ENCODE results near the gene TRIM24. TPM values are rescaled to one million over a fixed set of nuclear protein-coding genes. Genes with fewer than 3 reads are reported as not detected.

TRIM24 gene
- total RNA-seq, 1 experiment from 2014 or later, result 29.8 TPM

GRCh38 chr7:138442822-138443221 is 17.2 kb upstream of the TRIM24 start:
- Mint-ChIP-seq H3K4me3 (ENCODE audit: low read depth, unreplicated experiment) (no peak overlapping the region), H3K27me3 (ENCODE audit: unreplicated experiment) (no peaks in the 10 kb centered on the region), H3K4me1 (ENCODE audit: low read depth, unreplicated experiment) (no peaks in the 10 kb centered on the region), H3K36me3 (ENCODE audit: insufficient read depth, unreplicated experiment) (no peaks in the 10 kb centered on the region), H3K9me3 (ENCODE audit: low read depth, unreplicated experiment) (peaks cover 4% of the 10 kb centered on the region), H3K27ac (ENCODE audit: unreplicated experiment) (no peak overlapping the region)
- CTCF ChIA-PET, result no interaction called here
- no peak for DNase-seq
- BruUV-seq (replicated peaks), result no TSS peak
- TF ChIP-seq, protein P1, sequence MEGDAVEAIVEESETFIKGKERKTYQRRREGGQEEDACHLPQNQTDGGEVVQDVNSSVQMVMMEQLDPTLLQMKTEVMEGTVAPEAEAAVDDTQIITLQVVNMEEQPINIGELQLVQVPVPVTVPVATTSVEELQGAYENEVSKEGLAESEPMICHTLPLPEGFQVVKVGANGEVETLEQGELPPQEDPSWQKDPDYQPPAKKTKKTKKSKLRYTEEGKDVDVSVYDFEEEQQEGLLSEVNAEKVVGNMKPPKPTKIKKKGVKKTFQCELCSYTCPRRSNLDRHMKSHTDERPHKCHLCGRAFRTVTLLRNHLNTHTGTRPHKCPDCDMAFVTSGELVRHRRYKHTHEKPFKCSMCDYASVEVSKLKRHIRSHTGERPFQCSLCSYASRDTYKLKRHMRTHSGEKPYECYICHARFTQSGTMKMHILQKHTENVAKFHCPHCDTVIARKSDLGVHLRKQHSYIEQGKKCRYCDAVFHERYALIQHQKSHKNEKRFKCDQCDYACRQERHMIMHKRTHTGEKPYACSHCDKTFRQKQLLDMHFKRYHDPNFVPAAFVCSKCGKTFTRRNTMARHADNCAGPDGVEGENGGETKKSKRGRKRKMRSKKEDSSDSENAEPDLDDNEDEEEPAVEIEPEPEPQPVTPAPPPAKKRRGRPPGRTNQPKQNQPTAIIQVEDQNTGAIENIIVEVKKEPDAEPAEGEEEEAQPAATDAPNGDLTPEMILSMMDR (IDR thresholded peaks at IDR 0.05; ENCODE audit: unreplicated experiment), result no peak
- intact Hi-C loops (cut with micrococcal nuclease; ENCODE audit: unreplicated experiment), result no loop called here

GRCh38 chr7:138449580-138449979 is 10.5 kb upstream of the TRIM24 start:
- H3K4me1 Mint-ChIP-seq (ENCODE audit: low read depth, unreplicated experiment), result no peaks in the 10 kb centered on the region
- DNase-seq, result peak; percentile 4
- CTCF ChIA-PET, result no interaction called here
- no peak overlapping the region for H3K27ac Mint-ChIP-seq (ENCODE audit: unreplicated experiment)
- intact Hi-C loops (cut with micrococcal nuclease; ENCODE audit: unreplicated experiment), result no loop called here
- peaks cover 2% of the 10 kb centered on the region for H3K9me3 Mint-ChIP-seq (ENCODE audit: low read depth, unreplicated experiment)
- H3K27me3 Mint-ChIP-seq (ENCODE audit: unreplicated experiment), result no peaks in the 10 kb centered on the region
- TF ChIP-seq, protein P1 (IDR thresholded peaks at IDR 0.05; ENCODE audit: unreplicated experiment), result peak; percentile 19
- H3K36me3 Mint-ChIP-seq (ENCODE audit: insufficient read depth, unreplicated experiment), result no peaks in the 10 kb centered on the region
- no peak overlapping the region for H3K4me3 Mint-ChIP-seq (ENCODE audit: low read depth, unreplicated experiment)
- no TSS peak for BruUV-seq (replicated peaks)

DNA sequence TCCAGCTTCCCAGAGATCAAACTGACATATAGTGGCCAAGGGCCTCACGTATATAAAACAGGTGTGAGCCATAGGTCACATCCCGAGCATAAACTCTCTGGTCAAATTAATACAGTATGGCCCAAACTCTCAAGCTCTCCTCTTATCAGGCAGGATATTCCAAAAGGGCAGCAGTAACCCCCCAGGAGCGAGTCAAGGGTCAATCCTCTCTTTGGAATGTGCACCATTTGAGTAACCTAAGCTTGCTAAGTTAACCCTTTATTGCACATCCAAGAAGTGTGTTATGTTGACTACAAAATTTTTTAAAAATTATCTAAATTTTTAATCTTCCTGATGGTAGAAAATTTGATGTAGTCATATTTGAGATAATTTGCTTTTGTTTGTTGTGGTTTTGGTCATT is 4.5 kb upstream of the TRIM24 start:
- H3K27ac Mint-ChIP-seq (ENCODE audit: unreplicated experiment), result no peak overlapping the region
- intact Hi-C loops (cut with micrococcal nuclease; ENCODE audit: unreplicated experiment), result no loop called here
- no peaks in the 10 kb centered on the region for H3K27me3 Mint-ChIP-seq (ENCODE audit: unreplicated experiment)
- no peak for DNase-seq
- H3K9me3 Mint-ChIP-seq (ENCODE audit: low read depth, unreplicated experiment), result peaks cover 6% of the 10 kb centered on the region
- BruUV-seq (replicated peaks), result no TSS peak
- peaks cover 8% of the 10 kb centered on the region for H3K4me1 Mint-ChIP-seq (ENCODE audit: low read depth, unreplicated experiment)
- peaks cover 12% of the 10 kb centered on the region for H3K36me3 Mint-ChIP-seq (ENCODE audit: insufficient read depth, unreplicated experiment)
- CTCF ChIA-PET, result no interaction called here
- TF ChIP-seq, protein P1 (IDR thresholded peaks at IDR 0.05; ENCODE audit: unreplicated experiment), result no peak
- no peak overlapping the region for H3K4me3 Mint-ChIP-seq (ENCODE audit: low read depth, unreplicated experiment)

- Mint-ChIP-seq H3K27ac (ENCODE audit: unreplicated experiment) (no peak overlapping the region), H3K9me3 (ENCODE audit: low read depth, unreplicated experiment) (peaks cover 6% of the 10 kb centered on the region), H3K27me3 (ENCODE audit: unreplicated experiment) (no peaks in the 10 kb centered on the region), H3K4me1 (ENCODE audit: low read depth, unreplicated experiment) (peaks cover 8% of the 10 kb centered on the region), H3K4me3 (ENCODE audit: low read depth, unreplicated experiment) (no peak overlapping the region), H3K36me3 (ENCODE audit: insufficient read depth, unreplicated experiment) (peaks cover 19% of the 10 kb centered on the region)
- TF ChIP-seq, protein P1 (IDR thresholded peaks at IDR 0.05; ENCODE audit: unreplicated experiment), result no peak
- DNase-seq, result no peak
- CTCF ChIA-PET, result no interaction called here
- BruUV-seq (replicated peaks), result no TSS peak
- intact Hi-C loops (cut with micrococcal nuclease; ENCODE audit: unreplicated experiment), result no loop called here
Observed at GRCh38 chr7:138456220-138456619, 3.8 kb upstream of the TRIM24 start.
